Dermis blood vessel endothelial cell (primary cell): Measurements from ENCODE around the gene DNTTIP2. TPM values are rescaled to one million over a fixed set of nuclear protein-coding genes. Genes with fewer than 3 reads are reported as not detected.

Experiments used
- total RNA-seq: library from RNA; depleted of rRNA; stranded (reverse); fragments of >200 nt; gene quantifications from 2 replicates; pipeline ENCODE4 v1.2.3, GENCODE V29; 2014

Gene DNTTIP2
- total RNA-seq, 1 donor from 2014 or later = 33.2 TPM

Other genes starting within 250 kb of the DNTTIP2 start
- 47.1 and 50.5 TPM in 2 replicates for gene BCAR3, start 197.4 kb downstream of the DNTTIP2 start, total RNA-seq
- 19.4 and 33.7 TPM in 2 replicates for gene GCLM, start 30.2 kb upstream of the DNTTIP2 start, total RNA-seq
- gene ABCA4, start 241.9 kb upstream of the DNTTIP2 start, total RNA-seq = 113 and 177 TPM in 2 replicates